K562 (cell line): Measurements from ENCODE around the gene DYNC1H1. TPM values are rescaled to one million over a fixed set of nuclear protein-coding genes. Genes with fewer than 3 reads are reported as not detected.

Experiments used
- BACH1 ChIP-seq: fragments of 200-800 bp; sonication (Bioruptor generic); IDR thresholded peaks from 2 replicates; pipeline ENCODE4 v1.6.1; 2016; ENCODE audit warnings: missing genetic modification characterization, missing compliant biosample characterization
- CBX8 ChIP-seq: fragments of 200-600 bp; sonication (generic); IDR thresholded peaks from 2 replicates; pipeline ENCODE4 v1.6.1; 2012; ENCODE audit warnings: borderline replicate concordance, mixed run types, low read depth, mild to moderate bottlenecking, moderate library complexity, mixed read lengths, low read length, control low read depth, inconsistent platforms; ENCODE audit not compliant: poor library complexity, severe bottlenecking; ENCODE audit errors: extremely low read depth
- HDGF ChIP-seq: fragments of 450-650 bp; IDR thresholded peaks from 2 replicates; pipeline ENCODE4 v1.6.1; 2016
- KLF16 ChIP-seq: IDR thresholded peaks from 2 replicates; pipeline ENCODE4 v1.6.1; 2016; ENCODE audit warnings: antibody characterized with exemption
- POLR2B ChIP-seq: fragments of 450-650 bp; IDR thresholded peaks from 2 replicates; pipeline ENCODE4 v1.6.1; 2018; ENCODE audit warnings: low read depth; ENCODE audit not compliant: partially characterized antibody
- PTBP1 ChIP-seq: fragments of 200-400 bp; formaldehyde crosslinking; IDR thresholded peaks from 2 replicates; pipeline ENCODE4 v1.6.1; 2017; ENCODE audit warnings: low read depth, low read length
- RAD21 ChIP-seq, 2 experiments: fragments of 250-450 bp in 1 of 2; fragments of 450-650 bp in 1 of 2; sonication (Bioruptor Pico) in 1 of 2; formaldehyde crosslinking in 1 of 2; IDR thresholded peaks in 1 of 2; conservative IDR thresholded peaks in 1 of 2; 2 replicates each; pipeline versions ENCODE4 v1.4.0 to v1.8.0; 2020 to 2022; ENCODE audit warnings: mild to moderate bottlenecking in 2 of 2, moderate library complexity in 1 of 2
- SP2 ChIP-seq: IDR thresholded peaks from 2 replicates; pipeline ENCODE4 v1.6.1; 2011; ENCODE audit warnings: mild to moderate bottlenecking, low read depth, low read length, moderate library complexity; ENCODE audit not compliant: poor library complexity, severe bottlenecking; ENCODE audit errors: extremely low read depth
- XRCC3 ChIP-seq: fragments of 450-650 bp; IDR thresholded peaks from 2 replicates; pipeline ENCODE4 v1.6.1; 2017; ENCODE audit warnings: mild to moderate bottlenecking, moderate library complexity
- ZNF140 ChIP-seq: fragments of 250-450 bp; sonication (Bioruptor Pico); IDR thresholded peaks from 2 replicates; pipeline ENCODE4 v1.8.0; 2021; ENCODE audit warnings: moderate library complexity, mild to moderate bottlenecking, inconsistent platforms
- ZNF586 ChIP-seq: fragments of 450-650 bp; formaldehyde crosslinking; conservative IDR thresholded peaks from 2 replicates; pipeline ENCODE4 v1.4.0; 2020; ENCODE audit warnings: mild to moderate bottlenecking, moderate library complexity
- polyA plus RNA-seq, 8 experiments: library from polyadenylated mRNA; depleted of rRNA in 4 of 8; stranded (reverse) in 5 of 8; unstranded in 3 of 8; fragments of >200 nt; fragmentation: Nextera tagmentation in 2 of 8; fragmentation: Illumina TruSeq in 1 of 8; extraction: Ambion mirVana in 2 of 8; extraction: Trizol in 1 of 8; gene quantifications; 2 replicates each; pipeline versions ENCODE4 v1.2.1 to v1.2.3, GENCODE V29; 2011 to 2014; ENCODE audit warnings: inconsistent platforms in 1 of 8, missing spikeins in 1 of 8
- total RNA-seq, 7 experiments: library from RNA; depleted of rRNA in 6 of 7; stranded (reverse); fragments of >200 nt in 6 of 7; fragmentation: Illumina TruSeq in 2 of 7; extraction: Trizol in 2 of 7; gene quantifications; 2 replicates each; pipeline versions ENCODE4 v1.2.1 to v1.2.3, GENCODE V29; 2011 to 2021; ENCODE audit warnings: low replicate concordance in 1 of 7
- TF ChIP-seq, protein P1 (sequence below), 2 experiments: fragments of 450-650 bp; IDR thresholded peaks; 2 replicates each; pipeline ENCODE4 v1.6.1; 2016; ENCODE audit warnings: mild to moderate bottlenecking in 2 of 2, borderline replicate concordance in 1 of 2, low read depth in 1 of 2, moderate library complexity in 1 of 2
- TF ChIP-seq, protein P2 (sequence below): fragments of 450-650 bp; IDR thresholded peaks from 2 replicates; pipeline ENCODE4 v1.6.1; 2016; ENCODE audit warnings: missing biosample characterization, missing genetic modification characterization

The DYNC1H1 gene
- total and polyA plus RNA-seq, 9 of the 15 experiments (the other 6 are each of a cell fraction or from before 2014, with no cell fraction given), result 31.9 to 335 (median 115) TPM

DNA sequence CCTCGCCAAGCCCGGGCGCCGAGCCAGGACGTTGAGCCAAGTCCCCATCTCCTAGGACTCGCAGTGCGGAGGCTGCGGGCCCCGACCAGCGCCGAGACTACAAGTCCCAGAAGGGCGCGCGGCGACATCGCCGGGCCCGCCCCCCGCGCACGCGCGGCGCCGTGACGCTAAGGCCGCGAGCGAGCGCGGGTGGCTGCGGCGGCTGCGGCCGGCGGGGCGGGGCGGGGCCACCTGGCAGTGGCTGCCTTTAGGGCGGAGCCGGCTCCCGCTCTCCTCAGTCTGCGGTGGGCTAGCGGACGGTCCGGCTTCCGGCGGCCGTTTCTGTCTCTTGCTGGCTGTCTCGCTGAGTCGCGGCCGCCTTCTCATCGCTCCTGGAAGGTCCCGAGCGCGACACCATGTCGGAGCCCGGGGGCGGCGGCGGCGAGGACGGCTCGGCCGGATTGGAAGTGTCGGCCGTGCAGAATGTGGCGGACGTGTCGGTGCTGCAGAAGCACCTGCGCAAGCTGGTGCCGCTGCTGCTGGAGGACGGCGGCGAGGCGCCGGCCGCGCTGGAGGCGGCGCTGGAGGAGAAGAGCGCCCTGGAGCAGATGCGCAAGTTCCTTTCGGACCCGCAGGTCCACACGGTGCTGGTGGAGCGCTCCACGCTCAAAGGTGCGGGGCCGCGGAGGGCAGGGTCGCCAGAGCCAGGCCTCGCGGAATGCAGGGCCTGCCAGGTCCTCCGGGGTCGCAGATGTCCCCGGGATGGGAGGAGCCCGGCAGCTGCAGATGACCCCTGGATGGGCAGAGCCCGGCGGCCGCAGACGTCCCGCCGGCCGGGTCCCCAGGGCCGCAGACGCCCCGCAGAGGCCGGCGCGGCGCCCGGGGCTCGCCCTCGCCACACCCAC is at the start of gene DYNC1H1 (continued):
- TF ChIP-seq, protein P1, sequence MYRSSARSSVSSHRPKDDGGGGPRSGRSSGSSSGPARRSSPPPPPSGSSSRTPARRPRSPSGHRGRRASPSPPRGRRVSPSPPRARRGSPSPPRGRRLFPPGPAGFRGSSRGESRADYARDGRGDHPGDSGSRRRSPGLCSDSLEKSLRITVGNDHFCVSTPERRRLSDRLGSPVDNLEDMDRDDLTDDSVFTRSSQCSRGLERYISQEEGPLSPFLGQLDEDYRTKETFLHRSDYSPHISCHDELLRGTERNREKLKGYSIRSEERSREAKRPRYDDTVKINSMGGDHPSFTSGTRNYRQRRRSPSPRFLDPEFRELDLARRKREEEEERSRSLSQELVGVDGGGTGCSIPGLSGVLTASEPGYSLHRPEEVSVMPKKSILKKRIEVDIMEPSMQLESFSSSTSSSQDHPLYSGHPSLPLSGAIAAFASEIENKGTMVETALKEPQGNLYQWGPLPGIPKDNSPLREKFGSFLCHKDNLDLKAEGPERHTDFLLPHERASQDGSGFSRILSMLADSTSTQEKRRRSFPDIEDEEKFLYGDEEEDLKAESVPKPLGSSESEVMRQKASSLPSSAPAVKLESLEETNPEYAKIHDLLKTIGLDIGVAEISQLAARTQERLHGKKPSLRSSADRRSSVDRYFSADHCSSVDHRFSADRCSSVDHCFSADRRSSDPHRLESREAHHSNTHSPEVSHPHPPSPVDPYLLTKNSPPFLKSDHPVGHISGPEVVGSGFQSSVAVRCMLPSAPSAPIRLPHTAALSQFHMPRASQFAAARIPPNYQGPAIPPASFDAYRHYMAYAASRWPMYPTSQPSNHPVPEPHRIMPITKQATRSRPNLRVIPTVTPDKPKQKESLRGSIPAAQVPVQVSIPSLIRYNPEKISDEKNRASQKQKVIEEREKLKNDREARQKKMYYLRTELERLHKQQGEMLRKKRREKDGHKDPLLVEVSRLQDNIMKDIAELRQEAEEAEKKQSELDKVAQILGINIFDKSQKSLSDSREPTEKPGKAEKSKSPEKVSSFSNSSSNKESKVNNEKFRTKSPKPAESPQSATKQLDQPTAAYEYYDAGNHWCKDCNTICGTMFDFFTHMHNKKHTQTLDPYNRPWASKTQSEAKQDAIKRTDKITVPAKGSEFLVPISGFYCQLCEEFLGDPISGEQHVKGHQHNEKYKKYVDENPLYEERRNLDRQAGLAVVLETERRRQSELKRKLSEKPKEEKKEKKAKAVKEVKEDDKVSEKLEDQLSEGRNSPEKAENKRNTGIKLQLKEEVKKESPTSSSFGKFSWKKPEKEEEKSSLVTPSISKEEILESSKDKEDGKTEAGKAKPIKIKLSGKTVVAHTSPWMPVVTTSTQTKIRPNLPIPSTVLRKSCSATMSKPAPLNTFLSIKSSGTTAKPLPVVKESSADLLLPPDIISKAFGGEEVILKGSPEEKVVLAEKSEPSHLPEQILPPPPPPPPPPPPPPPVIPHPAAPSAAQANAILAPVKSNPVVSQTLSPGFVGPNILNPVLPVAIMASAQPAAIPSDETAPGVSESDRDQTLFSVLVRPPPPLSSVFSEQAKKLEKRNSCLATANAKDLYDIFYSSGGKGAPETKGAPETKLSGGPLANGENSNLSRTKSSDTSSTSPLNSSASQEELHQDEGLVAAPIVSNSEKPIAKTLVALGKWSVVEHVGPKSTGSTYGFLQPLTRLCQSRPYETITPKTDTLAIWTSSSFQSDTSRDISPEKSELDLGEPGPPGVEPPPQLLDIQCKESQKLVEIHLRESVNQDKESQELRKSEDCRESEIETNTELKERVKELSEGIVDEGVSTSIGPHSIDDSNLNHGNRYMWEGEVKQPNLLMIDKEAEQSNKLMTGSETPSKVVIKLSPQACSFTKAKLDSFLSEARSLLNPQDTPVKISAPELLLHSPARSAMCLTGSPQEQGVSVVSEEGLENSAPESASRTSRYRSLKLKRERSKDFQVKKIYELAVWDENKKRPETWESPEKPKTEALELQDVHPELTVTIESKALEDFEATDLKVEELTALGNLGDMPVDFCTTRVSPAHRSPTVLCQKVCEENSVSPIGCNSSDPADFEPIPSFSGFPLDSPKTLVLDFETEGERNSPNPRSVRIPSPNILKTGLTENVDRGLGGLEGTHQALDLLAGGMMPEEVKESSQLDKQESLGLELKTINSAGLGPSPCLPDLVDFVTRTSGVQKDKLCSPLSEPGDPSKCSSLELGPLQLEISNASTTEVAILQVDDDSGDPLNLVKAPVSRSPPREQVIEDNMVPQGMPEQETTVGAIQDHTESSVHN (IDR thresholded peaks at IDR 0.05; ENCODE audit: borderline replicate concordance in 1 of 2, low read depth in 1 of 2), result no peak
- TF ChIP-seq HDGF (no peak), ZNF586 (CRISPR knock-in tag) (no peak), RAD21 (CRISPR knock-in tag; conservative IDR thresholded peaks at IDR 0.05 in 1 of 2, IDR thresholded peaks at IDR 0.05 in 1 of 2) (no peak), XRCC3 (no peak), BACH1 (tag) (no peak), KLF16 (no peak), PTBP1 (no peak), POLR2B (peak; percentile 70), ZNF140 (no peak), CBX8 (no peak), SP2 (no peak)
- TF ChIP-seq, protein P2, sequence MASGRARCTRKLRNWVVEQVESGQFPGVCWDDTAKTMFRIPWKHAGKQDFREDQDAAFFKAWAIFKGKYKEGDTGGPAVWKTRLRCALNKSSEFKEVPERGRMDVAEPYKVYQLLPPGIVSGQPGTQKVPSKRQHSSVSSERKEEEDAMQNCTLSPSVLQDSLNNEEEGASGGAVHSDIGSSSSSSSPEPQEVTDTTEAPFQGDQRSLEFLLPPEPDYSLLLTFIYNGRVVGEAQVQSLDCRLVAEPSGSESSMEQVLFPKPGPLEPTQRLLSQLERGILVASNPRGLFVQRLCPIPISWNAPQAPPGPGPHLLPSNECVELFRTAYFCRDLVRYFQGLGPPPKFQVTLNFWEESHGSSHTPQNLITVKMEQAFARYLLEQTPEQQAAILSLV (tag), result no peak
